ENCODE results near the gene ZNF18. TPM values are rescaled to one million over a fixed set of nuclear protein-coding genes. Genes with fewer than 3 reads are reported as not detected.

Gene ZNF18
- total and polyA plus RNA-seq, 2 of the 13 experiments (the other 11 are each of a cell fraction or from before 2014, with no cell fraction given) = 2.4 to 5.4 TPM

- TF ChIP-seq CAMTA2 (CRISPR knock-in tag; IDR thresholded peaks at IDR 0.05; ENCODE audit: borderline replicate concordance) (0 out of 2 replicates have a peak, but pooled peaks have one; percentile 6), ZMYM3 (CRISPR knock-in tag; IDR thresholded peaks at IDR 0.05) (0 out of 2 replicates have a peak, but pooled peaks have one; percentile 12), THAP11 (CRISPR knock-in tag; IDR thresholded peaks at IDR 0.05) (peak; percentile 83), STAG1 (CRISPR knock-in tag; IDR thresholded peaks at IDR 0.05) (peak; percentile 13; the same call in 1 of the 2 replicates), GFI1 (CRISPR knock-in tag; IDR thresholded peaks at IDR 0.05; ENCODE audit: borderline replicate concordance) (peak; percentile 47; the same call in 1 of the 2 replicates), ZNF12 (CRISPR knock-in tag; IDR thresholded peaks at IDR 0.05) (0 out of 2 replicates have a peak, but pooled peaks have one; percentile 25), ELK4 (CRISPR knock-in tag; IDR thresholded peaks at IDR 0.05; ENCODE audit: borderline replicate concordance) (0 out of 2 replicates have a peak, but pooled peaks have one; percentile 57), ZNF782 (CRISPR knock-in tag; IDR thresholded peaks at IDR 0.05; ENCODE audit: borderline replicate concordance) (no peak), SP2 (CRISPR knock-in tag; IDR thresholded peaks at IDR 0.05) (peak; percentile 60), HDAC2 (CRISPR knock-in tag; IDR thresholded peaks at IDR 0.05) (peak; percentile 22; the same call in 1 of the 2 replicates), ZNF776 (CRISPR knock-in tag; IDR thresholded peaks at IDR 0.05) (no peak), HNRNPL (IDR thresholded peaks at IDR 0.05; ENCODE audit: low read depth, low read length) (0 out of 2 replicates have a peak, but pooled peaks have one; percentile 28), ZNF317 (CRISPR knock-in tag; IDR thresholded peaks at IDR 0.05) (0 out of 2 replicates have a peak, but pooled peaks have one; percentile 27), TCF12 (IDR thresholded peaks at IDR 0.05) (no peak), TCF12 (CRISPR knock-in tag; IDR thresholded peaks at IDR 0.05) (no peak), PRPF4 (IDR thresholded peaks at IDR 0.05; ENCODE audit: low read depth, low read length, poor library complexity, severe bottlenecking) (peak; percentile 90), BRD4 (CRISPR knock-in tag; IDR thresholded peaks at IDR 0.05) (peak; percentile 73; the same call in 1 of the 2 replicates), ELF3 (CRISPR knock-in tag; IDR thresholded peaks at IDR 0.05) (peak; percentile 93), ZBTB8A (CRISPR knock-in tag; IDR thresholded peaks at IDR 0.05; ENCODE audit: borderline replicate concordance, low read depth) (no peak), YY1 (IDR thresholded peaks at IDR 0.05; ENCODE audit: insufficient read depth, insufficient replicate concordance, low read depth, low read length) (peak; percentile 89), ZNF572 (CRISPR knock-in tag; IDR thresholded peaks at IDR 0.05) (peak; percentile 66; the same call in 1 of the 2 replicates), ZNF775 (CRISPR knock-in tag; IDR thresholded peaks at IDR 0.05; ENCODE audit: borderline replicate concordance) (no peak)
- TF ChIP-seq, protein P1, sequence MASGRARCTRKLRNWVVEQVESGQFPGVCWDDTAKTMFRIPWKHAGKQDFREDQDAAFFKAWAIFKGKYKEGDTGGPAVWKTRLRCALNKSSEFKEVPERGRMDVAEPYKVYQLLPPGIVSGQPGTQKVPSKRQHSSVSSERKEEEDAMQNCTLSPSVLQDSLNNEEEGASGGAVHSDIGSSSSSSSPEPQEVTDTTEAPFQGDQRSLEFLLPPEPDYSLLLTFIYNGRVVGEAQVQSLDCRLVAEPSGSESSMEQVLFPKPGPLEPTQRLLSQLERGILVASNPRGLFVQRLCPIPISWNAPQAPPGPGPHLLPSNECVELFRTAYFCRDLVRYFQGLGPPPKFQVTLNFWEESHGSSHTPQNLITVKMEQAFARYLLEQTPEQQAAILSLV (CRISPR knock-in tag; IDR thresholded peaks at IDR 0.05; ENCODE audit: borderline replicate concordance) = 0 out of 2 replicates have a peak, but pooled peaks have one; percentile 24
- TF ChIP-seq, protein P2, sequence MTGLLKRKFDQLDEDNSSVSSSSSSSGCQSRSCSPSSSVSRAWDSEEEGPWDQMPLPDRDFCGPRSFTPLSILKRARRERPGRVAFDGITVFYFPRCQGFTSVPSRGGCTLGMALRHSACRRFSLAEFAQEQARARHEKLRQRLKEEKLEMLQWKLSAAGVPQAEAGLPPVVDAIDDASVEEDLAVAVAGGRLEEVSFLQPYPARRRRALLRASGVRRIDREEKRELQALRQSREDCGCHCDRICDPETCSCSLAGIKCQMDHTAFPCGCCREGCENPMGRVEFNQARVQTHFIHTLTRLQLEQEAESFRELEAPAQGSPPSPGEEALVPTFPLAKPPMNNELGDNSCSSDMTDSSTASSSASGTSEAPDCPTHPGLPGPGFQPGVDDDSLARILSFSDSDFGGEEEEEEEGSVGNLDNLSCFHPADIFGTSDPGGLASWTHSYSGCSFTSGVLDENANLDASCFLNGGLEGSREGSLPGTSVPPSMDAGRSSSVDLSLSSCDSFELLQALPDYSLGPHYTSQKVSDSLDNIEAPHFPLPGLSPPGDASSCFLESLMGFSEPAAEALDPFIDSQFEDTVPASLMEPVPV (CRISPR knock-in tag; IDR thresholded peaks at IDR 0.05) = peak; percentile 56; the same call in 1 of the 2 replicates
- TF ChIP-seq, protein P3, sequence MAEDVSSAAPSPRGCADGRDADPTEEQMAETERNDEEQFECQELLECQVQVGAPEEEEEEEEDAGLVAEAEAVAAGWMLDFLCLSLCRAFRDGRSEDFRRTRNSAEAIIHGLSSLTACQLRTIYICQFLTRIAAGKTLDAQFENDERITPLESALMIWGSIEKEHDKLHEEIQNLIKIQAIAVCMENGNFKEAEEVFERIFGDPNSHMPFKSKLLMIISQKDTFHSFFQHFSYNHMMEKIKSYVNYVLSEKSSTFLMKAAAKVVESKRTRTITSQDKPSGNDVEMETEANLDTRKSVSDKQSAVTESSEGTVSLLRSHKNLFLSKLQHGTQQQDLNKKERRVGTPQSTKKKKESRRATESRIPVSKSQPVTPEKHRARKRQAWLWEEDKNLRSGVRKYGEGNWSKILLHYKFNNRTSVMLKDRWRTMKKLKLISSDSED (CRISPR knock-in tag; IDR thresholded peaks at IDR 0.05) = no peak
Measured at GRCh38 chr17:11997147-11997971, at the start of gene ZNF18 (continued).

Measured in HepG2 (cell line).